HG02973 (cell line): ENCODE measurements around the gene STX5.
"Not testable (repeated sequence)": the region's sequence is repeated elsewhere in the genome, so short reads cannot be mapped to it uniquely, and the experiment has no call there.

ENCODE experiments used
- ATAC-seq: cut with Tn5 transposase; IDR thresholded peaks from one replicate; pipeline ENCODE4 v1.9.1; 2021; ENCODE audit warnings: moderate library complexity; ENCODE audit not compliant: unreplicated experiment

STX5 gene

DNA sequence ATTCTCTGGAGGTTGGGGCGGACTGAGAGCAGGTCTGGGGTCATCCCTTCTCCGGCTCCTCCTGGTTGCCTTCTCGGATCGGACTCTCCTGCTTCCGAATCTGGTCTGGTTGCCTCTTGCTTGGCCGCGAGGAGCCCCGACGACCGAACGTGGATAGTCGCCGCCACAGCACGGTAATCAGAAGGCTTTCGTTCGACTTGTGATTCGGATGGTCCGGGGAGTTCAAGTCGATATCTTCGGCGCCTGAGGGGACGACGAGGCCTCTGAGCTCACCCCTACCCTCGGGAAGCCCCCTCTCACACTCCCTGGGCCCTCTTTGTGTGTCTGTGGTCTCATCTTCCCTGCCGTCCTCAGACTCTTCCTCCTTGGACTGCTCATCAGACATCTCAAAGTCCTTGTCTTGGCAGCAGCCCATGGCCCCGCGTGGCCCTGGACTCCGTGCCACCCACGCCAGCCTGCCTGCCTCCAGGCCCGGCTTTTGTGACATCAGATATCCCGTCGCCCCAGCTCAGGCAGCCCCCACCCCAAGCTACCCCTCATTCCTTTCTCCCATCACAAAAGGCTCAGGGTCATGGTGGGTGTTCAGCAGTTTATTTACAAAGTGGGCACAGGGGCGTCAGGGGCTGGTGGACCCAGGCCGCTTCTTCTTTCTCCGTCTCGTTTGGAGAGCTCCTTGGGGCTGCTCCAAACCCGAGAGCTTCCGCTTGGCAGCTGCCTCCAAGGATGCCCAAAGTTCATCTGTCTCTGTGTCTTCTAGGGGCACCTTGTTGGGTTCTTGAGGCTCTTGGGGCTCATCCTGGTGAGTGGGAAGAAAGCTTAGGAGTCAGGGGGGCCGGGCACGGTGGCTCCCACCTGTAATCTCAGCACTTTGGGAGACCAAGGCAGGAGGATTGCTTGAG is 734 bp upstream of the STX5 start, which contains the start of gene TEX54:
TSS of gene TEX54 (minus strand) at position 506 of the 899 bp plus-strand sequence.
- ATAC-seq, result peak; percentile 8

DNA sequence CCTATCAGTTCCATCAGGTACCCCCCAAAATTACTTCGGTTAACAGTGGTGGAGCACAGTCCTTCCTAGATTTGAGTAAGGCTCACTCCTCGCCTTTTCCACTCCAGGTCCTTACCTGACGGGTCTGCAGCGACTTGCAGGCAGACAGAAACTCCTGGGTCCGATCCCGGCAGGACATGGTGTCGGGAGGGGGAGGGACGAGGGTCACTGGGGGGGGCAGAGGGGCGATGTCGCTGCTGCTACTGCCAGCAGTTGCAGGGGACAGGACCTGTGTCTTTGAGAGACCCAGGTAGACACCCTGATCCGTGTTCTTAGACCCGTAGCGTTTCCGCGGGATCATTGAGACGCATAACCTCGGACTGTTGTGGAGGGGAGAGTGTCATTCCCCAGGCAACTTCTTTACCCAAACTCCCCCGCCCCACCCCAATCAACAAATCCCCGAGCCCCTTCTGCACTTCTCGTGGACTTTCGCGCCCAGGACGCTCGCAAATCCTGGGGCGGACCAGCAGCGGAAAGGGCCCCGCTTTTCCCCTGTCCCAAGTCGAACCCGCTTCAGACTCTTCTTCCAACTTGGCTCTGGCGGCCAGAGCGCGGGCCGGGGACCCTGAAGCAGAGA is 839 bp downstream of the STX5 start:
- peak; percentile 5 for ATAC-seq

GRCh38 chr11:62828130-62828529 is 3.7 kb downstream of the STX5 start:
- ATAC-seq, result not testable (repeated sequence)

DNA sequence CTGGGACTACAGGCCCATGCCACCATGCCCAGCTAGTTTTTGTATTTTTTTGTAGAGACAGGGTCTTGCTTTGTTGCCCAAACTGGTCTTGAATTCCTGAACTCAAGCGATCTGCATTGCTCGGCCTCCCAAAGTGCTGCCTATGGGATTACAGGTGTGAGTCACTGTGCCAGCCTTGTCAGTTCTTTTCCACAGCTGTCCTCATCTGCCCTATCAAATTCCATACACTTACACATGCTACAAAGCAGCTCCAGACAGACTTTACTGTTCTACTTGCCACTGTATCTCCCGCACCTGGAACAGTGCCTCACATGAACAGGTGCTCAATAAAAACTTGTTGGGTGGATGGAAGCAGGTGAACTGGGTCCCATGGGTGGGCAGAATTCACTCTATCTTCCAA is 8.2 kb downstream of the STX5 start:
- no peak for ATAC-seq

DNA sequence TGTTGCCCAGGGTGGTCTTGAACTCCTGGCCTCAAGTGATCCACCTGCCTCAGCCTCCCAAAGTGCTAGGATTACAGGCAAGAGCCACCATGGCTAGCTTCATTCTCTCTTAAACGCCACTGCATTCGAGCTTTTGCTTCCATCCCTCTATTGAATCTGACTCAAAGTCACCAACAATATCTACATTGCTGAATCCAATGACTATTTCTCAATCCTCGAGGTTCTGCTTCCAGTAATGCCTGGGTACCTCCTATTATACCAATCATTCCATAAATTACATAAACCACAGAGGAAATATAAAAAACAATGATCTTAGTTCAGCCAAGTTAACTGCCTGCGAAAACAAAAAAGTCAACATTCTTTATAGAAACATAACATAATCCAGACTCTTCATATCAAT is 14.7 kb downstream of the STX5 start:
- ATAC-seq, result no peak

DNA sequence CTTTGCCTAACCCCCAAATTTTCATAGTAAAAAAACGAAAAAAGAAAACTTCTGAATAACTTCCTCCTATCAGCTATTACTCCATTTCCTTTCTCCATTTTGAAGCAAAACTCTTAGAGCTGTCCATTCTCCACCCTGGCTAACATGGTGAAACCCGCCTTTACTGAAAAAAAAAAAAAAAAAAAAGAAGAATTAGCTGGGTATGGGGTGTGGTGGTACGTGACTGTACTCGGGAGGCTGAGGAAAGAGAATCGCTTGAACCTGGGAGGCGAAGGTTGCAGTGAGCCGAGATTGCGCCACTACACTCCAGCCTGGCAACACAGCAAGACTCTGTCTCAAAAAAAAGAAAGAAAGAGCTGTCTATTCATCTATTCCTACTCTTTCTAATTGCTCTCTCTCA is 15.3 kb downstream of the STX5 start:
- ATAC-seq, result no peak

DNA sequence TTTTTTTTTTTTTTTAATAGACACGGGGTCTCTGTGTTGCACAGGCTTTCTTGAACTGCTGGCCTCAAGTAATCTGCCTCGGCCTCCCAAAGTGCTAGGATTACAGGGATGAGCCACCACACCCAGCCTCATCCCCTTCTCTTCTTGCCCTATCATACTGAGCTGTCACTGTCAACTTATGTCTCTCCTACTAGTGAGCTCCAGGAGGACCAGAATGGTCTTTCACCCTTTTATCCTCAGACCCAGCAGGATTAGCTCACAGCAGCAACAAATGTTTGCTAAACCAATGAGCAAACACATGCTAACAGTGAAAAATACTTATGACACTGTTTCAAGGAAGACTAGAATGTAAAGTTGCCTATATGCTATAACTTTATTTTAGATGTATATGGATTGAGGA is 20.2 kb downstream of the STX5 start:
- ATAC-seq, result no peak

- ATAC-seq, result no peak
Observed at GRCh38 chr11:62810748-62811147, 21.1 kb downstream of the STX5 start.

GRCh38 chr11:62806611-62807121 is 25.2 kb downstream of the STX5 start:
- ATAC-seq, result no peak

GRCh38 chr11:62805961-62806441 is 25.9 kb downstream of the STX5 start:
- ATAC-seq, result no peak

DNA sequence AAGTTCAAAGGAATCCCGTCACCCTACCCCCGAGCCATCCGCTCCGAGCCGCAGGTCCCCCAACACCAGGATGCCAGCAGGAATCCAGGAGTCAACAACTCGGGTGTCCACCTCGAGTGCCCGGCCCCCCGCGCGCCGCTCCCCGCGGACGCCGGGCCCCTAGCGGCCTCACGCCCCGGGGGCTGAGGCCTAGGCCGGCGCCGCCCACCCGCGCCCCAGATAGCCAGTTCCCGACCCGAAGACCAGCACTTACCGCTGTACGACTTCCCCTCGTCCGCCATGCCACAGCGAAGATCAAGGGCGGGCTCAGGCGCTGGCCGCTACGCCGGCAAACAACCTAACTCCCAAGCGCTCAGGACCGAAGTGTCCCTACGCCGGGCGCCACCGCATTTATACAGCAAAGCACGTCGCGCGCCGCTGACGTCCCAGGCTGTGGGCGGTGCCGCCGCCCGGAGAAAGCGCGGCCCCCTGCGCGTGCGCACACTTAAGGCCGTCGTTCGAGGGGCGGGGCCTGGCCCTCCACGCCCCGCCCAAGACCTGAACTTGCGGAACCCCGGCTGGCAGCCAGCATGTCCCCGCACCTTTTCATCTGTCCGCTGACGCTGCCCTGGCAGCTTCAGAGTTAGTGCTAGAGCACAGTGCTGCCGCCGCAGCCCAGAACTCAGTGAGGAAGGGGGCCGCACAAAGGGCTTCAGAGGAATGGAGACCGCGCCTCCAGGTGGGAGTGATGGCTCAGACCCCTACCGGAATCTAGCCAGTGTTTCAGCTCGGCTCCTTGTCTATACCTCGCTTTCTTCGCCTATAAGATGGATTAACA is 26.6 kb downstream of the STX5 start, which contains the start of gene NXF1:
TSS of gene NXF1 (minus strand) at position 365 of the 817 bp plus-strand sequence. CDS start at position 281, 84 bp downstream.
- ATAC-seq, result peak; percentile 74

- ATAC-seq, result peak; percentile 11
Observed at GRCh38 chr11:62804310-62805075, 27.4 kb downstream of the STX5 start.

DNA sequence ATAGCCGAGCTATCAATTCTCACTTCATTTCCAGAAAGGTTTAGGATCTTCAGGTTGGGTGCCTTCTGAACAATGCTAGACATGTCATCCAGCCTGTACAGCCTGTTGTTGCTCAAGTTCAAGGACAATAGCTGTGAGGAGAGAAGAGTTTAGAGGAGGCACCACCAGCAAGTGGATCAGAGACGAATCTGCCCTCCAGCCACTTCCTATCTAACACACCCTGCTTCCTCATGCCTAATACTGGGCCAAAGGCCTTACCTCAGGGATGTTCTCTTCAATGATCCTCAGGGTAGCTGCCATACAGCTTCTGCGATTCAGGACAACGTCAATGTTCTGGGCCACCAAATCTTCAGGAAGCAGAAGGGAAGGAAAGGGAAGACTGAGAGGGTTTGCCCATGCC is 30.8 kb downstream of the STX5 start:
- ATAC-seq, result no peak

GRCh38 chr11:62799486-62799885 is 32.4 kb downstream of the STX5 start:
- ATAC-seq, result no peak

- no peak for ATAC-seq
Observed at GRCh38 chr11:62796281-62796680, 35.6 kb downstream of the STX5 start.

GRCh38 chr11:62794201-62794775 is 37.6 kb downstream of the STX5 start:
- ATAC-seq, result no peak

DNA sequence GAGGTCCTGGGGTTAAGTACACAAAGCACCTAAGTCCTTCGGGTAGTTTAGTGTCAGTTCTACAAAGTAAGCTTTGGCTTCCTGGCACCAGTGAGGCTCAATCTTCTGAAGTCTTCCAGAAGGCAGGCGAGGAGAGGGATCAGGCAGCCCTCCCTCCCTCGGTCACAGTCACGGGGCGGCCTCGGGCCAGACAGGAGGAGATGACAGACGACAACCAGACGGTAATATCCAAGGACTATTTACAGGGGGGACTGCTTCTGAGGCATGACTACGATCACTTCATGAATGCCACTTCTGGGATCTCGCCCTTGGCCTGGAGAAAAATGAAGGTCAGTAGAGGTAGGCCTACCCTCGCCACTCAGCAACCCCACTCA is 39.7 kb downstream of the STX5 start:
- ATAC-seq, result no peak

DNA sequence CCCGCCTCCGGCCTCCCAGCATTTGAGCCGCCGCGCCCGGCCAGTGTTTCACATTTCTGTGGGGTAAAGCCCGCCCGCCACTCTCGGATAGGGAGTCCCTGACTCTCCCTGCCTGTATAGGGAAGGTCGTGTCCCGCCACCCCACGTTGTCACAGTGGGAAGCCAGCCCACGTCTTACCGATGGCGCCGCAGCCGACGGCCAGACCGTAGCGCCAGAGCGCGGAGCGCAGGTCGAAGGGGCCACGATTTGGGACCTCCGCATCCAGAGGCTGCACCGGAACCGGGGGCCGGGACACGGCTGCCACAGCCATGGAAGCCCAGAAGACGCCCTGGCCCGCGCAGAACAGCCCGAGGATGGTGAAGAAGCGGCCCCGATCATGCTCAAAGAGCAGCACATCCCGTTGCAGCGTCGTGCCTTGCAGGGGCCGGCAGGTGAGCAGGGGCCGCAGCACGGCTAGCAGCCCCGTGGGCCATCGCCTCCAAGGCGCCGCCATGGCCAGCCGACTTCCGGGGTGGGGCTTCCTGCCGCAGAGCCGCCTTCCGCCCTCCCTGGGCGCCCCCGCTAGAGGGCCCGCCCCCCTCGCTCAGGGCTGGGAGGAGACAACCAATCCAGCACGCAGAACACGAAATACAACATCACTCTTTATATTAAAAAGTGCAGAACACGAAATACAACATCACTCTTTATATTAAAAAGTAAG is 40.2 kb downstream of the STX5 start, which contains the start of gene TMEM223:
TSS of gene TMEM223 (minus strand) at position 506 of the 701 bp plus-strand sequence. CDS start at position 494, 12 bp downstream.
- peak; percentile 66 for ATAC-seq

- ATAC-seq, result no peak
Observed at GRCh38 chr11:62789576-62789975, 42.3 kb downstream of the STX5 start.
